Right kidney (tissue), 1 donor: ENCODE results near the gene TNFAIP3.

Experiments used
- DNase-seq: peaks from one replicate; pipeline ENCODE4 v3.0.0-alpha.2; 2016

TNFAIP3 gene

DNA sequence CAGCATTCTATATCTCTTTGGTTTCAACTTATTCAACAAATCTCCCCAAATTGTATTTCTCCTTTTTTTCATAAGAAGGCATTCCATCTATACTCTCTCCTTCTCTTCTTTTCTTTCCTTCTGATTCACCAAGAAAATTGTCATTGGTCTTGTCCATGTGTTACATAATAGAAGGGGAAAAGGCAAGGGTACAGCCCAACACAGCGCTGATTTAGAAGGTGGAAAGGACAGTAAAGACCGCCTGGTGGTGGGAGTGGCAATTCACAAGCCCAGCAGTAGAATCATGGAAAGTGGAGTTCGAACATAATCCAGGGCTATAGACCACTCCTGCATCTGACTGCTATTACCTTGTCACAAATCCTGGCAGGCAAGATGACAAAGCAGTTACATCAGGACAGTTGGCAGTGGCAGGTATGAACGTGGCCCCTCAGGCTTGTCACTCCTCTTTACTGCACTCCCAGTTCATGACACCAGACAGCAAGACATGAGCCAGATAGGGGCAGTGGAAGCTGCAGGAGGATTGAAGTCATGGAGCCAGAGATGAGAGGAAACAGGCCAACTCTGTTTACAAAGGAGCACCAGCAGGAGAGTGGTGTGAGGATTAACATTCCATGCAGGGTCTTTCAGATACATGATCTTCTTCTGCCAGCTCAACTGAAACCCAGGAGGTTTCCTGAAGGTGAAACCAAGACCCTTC is 2.1 kb upstream of the TNFAIP3 start:
- no peak for DNase-seq

DNA sequence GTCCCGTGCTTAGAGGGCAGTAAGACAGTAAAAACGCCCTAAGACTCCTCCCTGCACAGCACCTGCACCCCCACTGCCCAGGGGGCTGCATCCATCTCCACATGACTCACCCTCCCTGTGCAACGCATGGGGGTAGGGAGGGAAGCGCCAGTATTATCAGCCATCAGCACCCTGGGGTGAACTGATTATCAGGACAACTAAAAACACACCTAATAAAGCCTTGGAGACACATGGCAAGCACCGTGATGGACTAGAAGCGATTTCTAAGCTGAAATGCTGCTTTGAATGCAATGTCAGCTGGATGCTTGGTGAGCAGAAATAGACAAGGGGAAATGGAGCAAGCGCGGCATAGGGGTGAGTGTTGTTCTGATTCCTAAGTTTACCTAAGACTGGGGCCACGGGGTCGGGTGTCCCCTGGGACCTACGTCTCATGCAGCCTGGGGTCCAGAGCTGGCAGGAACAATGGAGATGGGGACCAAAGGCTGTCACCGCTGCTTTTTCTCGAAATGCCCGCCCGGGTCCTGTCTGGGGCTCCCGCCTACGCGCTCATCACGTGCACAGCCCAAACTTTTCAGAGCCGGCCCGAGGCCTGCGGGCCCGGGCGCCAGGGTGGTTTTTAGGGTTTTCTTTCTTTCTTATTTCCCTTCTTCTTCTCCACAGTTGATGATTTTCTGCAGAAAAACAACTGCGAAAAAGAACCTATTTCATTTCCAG is 702 bp upstream of the TNFAIP3 start:
- peak; percentile 87 for DNase-seq

DNA sequence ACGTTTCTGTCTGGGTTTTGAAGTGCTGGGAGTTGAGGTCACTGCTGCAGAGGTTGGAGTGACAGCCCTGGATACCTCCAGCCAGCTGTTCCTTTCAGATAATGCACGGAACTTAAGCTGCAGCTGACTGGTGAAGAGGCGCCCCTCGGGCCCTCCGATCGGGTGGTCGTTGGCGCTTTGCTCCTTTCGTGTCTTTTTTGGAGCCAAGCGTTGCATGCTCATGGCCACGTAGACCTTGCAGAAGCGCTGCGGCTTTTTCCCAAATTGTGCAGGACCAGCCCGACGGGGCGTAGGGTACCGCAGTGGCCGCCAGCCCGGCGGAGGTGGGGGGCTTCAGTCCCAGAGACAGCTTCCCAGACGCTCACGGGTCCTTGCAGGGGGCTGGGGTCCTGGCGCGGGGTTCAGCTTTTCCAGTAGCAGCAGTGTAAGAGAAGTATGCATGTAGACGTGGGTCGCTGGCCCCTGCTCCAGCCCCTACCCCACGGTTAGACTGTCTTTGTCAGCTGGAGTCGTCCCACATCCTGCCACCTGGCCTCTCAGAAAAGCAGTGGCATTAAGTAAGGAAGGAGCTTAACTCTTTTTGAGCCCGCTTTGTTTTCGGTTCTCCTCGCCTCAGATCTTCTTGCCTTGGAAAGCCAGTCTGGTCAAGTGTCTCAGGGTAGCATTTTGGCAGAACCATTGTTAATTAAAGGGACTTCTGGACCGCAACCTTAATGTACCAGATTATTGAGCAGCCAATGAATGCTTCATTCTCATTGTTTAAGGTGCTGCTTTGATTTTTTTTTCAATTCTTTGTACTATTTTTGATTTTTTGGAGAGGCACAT is 838 bp downstream of the TNFAIP3 start:
- no peak for DNase-seq

DNA sequence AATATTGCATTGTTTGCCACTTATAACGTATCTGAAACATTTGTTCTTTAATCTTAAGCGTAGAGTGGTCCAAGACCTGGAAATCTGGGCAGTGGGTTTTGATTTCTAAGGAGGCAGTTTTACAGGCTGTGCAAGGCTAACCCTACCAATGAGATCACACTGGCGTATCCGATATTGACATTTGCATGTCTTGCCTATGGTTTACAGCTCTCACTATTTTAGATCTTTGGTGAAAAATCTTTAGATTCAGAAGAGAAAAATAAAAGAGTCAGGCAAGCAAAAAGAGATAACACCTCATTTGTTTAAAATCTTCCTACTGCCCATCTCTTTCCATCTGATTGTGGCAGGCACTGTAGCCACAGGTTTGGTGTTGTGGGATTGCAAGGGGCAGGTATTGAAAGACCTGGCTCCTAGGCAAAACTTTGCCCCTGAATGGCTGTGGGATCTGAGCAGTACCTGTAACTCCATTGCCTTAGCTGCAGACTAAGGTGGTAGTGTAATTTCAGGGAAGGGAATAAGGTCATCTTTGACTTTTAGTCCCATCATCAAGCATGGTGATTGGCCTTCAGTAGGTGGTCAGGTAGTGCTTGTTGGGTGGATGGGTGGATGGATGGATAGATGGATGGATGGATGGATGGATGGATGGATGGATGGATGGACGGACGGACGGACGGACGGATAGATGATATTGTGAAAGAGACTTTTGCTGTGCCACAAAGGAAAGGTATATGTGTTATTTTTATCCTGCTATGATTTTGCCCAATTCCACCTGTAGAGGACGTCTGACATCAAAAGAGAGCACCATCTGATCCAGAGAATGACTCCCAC is 1.9 kb downstream of the TNFAIP3 start:
- no peak for DNase-seq

DNA sequence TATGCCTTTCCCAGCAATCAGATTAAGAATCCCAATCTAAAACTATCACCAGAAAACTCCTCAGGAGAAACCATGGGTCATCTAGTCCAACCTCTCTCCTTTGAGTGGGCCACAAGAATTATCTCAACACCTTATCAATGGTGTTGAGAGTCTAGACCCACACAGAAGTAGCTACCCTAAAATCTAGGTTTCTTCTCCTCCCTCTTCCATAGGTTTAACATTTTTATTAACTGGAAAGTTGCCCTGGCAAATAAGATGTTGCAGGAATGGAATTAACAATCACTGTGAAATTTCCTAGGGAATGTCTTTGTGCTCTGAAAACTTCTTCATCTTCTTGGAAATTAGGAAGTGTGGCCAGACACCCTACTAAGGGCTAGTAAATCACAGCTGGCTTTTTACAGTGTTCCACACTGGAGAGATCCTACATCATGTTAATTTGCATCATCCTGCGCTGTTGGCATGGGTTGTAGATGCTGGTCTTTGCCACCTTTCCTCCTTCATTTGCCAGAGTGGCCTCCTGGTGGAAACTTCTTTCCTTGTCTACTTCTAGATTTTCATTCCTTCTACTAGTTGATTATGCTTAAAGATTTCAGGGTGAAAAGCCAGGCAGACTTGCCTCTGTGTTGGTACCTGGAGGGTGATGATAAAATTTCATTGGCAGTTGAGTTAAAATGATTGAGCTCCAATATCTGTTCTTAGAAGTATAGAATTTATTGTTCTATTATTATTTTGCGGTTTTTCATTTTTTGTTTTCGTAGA is 2.7 kb downstream of the TNFAIP3 start:
- DNase-seq: no peak

DNA sequence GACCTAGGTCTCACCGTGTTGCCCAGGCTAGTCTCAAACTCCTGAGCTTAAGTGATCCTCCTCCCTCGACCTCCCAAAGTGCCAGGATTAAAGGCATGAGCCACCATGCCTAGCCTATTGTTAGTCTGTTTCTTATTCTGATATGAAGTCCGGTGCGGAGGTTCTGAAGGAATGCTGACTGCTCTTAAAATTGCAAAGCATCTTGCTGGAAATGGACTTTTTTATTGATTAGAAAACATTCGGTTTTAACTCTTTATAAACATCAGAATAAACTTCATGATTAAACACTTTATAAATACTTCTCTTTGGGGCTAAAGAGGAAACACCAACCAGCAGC is 3.2 kb downstream of the TNFAIP3 start:
- DNase-seq: no peak

DNA sequence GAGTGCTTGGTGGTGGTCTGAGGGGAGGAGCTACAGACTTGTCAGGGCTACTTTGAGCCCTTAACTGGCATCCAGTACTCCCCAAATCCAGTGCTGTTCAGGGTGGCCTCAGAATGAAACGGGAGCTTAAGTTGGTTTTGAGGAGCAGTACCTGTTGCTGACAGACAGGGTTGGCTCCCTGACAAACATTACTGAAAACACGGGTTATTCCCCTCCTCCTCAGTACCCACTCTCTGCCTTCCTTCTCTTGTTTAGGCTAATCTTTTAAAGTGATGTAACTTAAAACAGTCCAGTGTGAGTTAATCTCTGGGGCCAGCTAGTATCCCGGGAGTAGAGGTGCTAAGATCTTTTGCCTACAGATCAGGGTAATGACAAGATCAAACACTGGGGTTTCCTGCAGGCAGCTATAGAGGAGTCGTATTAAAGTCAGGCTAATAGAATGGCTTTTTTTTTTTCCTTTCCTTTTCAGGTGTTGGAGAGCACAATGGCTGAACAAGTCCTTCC is 3.7 kb downstream of the TNFAIP3 start:
- no peak for DNase-seq

DNA sequence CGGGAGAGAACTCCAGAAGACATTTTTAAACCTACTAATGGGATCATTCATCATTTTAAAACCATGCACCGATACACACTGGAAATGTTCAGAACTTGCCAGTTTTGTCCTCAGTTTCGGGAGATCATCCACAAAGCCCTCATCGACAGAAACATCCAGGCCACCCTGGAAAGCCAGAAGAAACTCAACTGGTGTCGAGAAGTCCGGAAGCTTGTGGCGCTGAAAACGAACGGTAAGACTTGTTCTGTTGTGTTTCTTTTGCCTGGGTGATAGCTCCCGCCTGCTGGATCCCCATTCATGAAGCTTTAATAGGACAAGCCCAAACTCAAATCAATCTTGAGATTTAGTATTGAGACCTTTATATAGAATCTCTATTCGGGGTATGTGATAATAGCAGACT is 4.2 kb downstream of the TNFAIP3 start:
- no peak for DNase-seq

DNA sequence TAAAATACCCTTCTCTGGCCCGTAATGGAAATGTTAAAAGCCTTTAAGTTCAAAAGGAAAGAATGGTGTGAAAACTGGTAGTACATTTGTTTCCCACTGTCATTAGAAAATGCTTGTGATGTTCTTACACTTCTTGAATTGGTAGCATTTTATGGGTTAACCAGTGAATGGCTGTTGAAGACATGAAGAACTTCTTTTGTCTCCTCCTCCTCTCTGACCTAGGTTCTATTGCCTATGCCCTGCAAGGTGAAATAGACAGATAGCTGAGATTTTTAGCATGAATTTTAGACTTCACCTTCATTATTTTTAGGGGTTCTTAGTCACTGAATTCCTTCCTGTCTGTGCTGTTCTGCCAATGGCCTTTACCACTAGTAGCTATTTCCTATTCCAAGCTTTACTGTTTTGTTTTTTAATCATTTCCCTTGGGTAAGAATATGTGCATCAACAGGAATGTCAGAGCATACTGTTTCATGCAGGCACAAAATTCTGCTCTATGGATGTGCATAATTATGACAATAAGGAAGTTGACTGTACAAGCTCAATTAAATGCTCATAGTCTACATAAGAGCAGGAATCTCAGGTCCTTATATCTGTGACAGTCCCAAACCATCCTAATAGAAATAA is 4.9 kb downstream of the TNFAIP3 start:
- DNase-seq: no peak

DNA sequence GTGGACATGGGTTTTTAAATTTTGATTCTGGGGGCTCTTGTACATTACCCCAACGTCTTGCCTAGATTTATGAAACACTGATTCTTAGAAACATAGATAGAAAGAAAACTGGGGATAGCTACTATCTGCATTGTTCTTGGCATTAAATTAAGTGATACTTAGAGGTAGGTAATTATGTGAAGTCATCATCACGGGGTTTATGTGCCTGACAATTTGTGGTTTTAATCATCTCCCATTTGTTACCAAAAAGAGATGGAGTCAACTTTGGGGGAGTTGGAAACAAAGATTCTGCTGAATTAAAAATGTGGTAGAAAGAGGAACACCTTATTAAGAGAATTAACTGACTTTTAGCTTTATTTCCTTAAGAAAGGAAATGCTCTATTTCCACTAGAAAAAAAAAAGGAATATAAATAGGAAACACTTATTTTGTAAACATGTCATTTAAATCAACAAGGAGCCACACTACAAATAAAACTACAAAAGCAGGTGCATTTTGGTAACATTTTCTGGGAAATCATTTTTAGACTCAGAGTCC is 5.6 kb downstream of the TNFAIP3 start:
- no peak for DNase-seq

DNA sequence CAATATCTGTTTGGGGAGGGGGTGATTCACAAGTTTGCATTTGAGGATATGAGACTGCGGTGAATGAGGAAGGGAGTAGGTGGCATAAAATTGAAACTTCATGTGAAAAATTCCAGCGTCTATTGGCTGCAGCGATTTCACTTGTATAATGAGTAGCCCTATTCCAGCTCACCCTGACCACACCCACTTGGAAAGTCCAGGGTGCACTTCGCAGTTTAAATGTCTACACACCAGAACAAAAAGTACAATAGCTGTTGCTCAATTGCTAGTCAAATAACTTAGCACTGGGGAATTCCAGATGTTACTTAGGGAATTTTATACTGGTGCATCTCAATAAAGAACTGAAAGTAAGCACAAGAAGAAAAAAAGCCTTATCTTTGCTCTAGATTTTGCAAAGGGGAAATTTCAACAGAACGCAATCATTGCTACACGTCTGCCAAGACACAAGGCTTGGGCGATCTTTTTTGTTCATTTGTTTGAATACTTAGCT is 6.3 kb downstream of the TNFAIP3 start:
- DNase-seq: no peak

DNA sequence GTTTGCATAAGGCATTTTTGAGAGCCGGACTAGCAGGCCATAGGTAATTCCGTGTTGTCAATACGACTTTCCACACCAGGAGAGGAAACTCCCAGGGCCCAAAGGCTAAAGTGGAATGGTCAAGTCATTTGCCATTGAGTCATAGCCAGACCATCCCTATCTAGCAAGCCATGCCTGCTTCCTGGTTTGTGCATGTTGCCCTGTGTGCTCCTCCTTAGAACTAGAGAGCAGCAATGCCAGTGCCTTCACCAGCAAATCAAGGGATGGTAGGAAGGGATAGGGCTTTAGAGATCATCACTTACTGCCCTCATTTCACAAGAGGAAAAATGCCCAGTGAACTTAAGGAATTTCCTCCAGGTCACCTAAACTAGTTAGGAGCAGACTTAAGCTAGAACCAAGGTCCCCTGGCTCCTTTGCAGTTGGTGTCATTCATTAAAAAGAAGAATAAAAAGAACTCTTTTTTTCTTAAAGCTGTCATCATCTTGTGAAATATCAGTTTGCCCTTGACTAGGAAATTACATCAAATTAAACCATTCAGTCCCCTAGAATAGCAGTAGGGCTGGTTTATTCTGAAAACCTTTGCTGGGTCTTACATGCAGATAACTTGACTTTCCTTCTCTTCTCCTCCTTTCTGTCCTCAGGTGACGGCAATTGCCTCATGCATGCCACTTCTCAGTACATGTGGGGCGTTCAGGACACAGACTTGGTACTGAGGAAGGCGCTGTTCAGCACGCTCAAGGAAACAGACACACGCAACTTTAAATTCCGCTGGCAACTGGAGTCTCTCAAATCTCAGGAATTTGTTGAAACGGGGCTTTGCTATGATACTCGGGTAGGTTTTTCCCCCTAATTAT is 7.4 kb downstream of the TNFAIP3 start:
- DNase-seq: no peak

DNA sequence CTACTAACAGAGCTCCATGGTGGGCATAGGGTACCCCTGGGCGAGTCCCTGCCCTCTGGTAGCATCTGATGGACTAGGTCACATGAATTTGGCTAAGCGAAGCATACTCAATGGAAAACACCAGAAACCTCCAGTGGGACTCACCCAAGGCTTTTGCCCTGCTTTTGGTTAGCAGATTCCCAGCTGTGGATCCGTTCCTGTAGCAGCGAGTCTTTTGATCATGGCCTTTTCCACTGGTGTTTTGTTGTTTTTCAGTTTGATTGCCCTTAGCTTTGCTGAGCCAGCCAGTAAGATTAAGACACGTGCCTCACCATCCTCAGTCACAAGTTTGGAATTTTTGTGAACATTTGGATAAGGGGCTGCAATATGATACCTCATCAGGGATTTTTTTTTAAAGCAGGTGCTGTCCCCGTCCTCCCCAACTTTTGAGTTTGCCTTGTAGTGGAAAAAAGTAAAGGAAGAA is 8.0 kb downstream of the TNFAIP3 start:
- DNase-seq: no peak

DNA sequence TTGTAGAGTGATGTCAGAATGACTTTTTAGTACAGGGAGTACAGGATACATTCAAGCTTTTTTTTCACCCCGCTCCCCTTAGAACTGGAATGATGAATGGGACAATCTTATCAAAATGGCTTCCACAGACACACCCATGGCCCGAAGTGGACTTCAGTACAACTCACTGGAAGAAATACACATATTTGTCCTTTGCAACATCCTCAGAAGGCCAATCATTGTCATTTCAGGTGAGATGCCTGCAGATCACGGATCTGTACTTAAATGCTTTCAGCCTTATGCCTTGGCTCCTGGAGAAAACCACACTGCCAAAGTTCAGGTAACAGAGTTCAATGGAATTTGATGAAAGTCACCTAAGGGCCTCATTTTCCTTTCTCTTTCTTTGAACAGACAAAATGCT is 8.5 kb downstream of the TNFAIP3 start:
- no peak for DNase-seq

DNA sequence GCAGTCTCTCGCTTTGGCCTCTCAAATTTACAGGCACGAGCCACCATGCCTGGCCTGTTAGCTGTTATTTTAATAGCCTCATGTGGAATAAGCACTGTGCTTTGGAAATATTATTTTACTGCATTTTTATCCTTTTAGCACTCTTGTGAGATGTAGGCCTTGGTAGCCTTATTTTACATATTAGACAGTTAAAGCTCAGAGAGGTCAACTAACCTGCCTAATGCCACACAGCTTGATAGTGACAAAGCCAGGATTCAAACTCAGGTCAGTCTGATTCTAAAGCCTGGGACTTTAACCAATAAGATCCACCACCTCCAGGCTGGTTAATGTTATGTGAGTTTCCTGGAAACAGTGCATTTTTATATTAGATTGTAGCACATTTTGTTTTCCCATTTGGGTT is 9.5 kb downstream of the TNFAIP3 start:
- no peak for DNase-seq

DNA sequence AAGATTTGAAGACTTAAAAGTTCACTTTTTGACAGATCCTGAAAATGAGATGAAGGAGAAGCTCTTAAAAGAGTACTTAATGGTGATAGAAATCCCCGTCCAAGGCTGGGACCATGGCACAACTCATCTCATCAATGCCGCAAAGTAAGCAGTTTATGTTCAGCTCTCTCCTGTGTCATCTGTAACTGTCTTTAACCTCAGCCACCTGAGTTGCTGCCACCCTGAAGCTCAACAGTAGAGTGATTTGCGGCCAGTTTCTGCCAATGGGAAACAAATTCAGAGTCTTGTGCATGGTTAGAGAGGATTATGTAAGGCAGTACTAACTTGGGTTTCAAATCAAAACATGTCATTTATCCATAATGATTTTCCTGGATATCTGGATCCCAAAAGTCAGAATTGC is 10.1 kb downstream of the TNFAIP3 start:
- DNase-seq: no peak

DNA sequence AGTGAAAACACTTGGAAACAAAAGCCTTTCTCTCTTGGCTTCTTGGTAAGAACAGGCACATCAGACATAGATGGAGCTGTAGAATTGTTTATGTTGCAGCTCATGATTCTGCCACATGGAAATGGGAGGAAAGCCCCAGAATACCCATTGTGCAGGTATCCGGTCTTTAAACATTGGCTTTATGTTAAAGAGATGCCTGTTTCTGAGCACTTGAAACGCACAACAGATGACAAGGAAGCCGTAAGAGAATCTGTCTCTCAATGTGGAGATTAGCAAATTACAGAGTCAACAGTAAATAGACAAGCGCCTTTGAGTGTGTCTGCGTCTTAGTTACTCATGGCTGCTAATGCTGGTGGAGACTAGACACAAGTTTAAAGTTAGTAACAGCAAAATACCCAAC is 10.5 kb downstream of the TNFAIP3 start:
- DNase-seq: no peak

DNA sequence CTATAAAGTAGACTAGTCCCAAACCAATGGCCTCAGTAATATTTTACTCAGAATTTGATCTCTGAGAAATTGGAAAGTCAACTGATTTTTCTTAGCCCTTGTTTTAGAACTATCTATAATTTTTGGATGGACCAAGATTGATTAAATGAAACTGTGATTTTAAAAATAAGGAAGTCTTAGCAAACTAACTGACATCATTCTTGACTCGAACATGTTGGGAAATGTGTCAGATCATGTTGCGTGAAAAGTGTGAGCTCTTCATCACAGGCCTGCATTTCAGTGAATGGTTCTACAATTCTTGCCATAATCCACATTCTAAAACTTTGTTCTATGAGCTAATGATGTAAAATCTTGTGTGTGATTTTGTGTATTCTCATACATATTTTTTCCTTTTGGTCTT is 11.0 kb downstream of the TNFAIP3 start:
- DNase-seq: no peak

DNA sequence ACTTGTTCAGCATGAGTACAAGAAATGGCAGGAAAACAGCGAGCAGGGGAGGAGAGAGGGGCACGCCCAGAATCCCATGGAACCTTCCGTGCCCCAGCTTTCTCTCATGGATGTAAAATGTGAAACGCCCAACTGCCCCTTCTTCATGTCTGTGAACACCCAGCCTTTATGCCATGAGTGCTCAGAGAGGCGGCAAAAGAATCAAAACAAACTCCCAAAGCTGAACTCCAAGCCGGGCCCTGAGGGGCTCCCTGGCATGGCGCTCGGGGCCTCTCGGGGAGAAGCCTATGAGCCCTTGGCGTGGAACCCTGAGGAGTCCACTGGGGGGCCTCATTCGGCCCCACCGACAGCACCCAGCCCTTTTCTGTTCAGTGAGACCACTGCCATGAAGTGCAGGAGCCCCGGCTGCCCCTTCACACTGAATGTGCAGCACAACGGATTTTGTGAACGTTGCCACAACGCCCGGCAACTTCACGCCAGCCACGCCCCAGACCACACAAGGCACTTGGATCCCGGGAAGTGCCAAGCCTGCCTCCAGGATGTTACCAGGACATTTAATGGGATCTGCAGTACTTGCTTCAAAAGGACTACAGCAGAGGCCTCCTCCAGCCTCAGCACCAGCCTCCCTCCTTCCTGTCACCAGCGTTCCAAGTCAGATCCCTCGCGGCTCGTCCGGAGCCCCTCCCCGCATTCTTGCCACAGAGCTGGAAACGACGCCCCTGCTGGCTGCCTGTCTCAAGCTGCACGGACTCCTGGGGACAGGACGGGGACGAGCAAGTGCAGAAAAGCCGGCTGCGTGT is 11.6 kb downstream of the TNFAIP3 start:
- DNase-seq: peak; percentile 37
